ENCODE results near the gene FILIP1L. TPM values are rescaled to one million over a fixed set of nuclear protein-coding genes. Genes with fewer than 3 reads are reported as not detected.

Gene FILIP1L
- total RNA-seq, 4 donors from 2014 or later = 26.7 to 46.3 (median 30.8) TPM

- Histone ChIP-seq H3K27me3 (no peaks in the 10 kb centered on the region), H3K4me3 (no peak overlapping the region), H3K36me3 (no peaks in the 10 kb centered on the region), H3K4me1 (peaks cover 0 to 8% (median 0%) of the 10 kb centered on the region in 4 donors), H3K9me3 (no peaks in the 10 kb centered on the region), H3K27ac (no peak overlapping the region)
- 96% methylated on average over 1 of the region's 1 CpG for WGBS, 2 donors
- DNase-seq (ENCODE audit: low spot score in 2 of 2) = no peak
- TF ChIP-seq EP300 (IDR thresholded peaks at IDR 0.05) (no peak), CTCF (IDR thresholded peaks at IDR 0.05) (no peak), POLR2A (IDR thresholded peaks at IDR 0.05) (no peak)
Measured at GRCh38 chr3:99970198-99970597, 144.1 kb downstream of the FILIP1L start.

- Histone ChIP-seq H3K9me3 (no peaks in the 10 kb centered on the region), H3K4me3 (no peak overlapping the region), H3K27me3 (no peaks in the 10 kb centered on the region), H3K27ac (no peak overlapping the region), H3K36me3 (no peaks in the 10 kb centered on the region), H3K4me1 (peaks cover 0 to 8% (median 0%) of the 10 kb centered on the region in 4 donors)
- DNase-seq (ENCODE audit: low spot score in 2 of 2) = no peak
- 77 to 81% methylated on average over 3 of the region's 3 CpGs for whole genome bisulfite sequencing, 2 donors
- no peak for TF ChIP-seq CTCF (IDR thresholded peaks at IDR 0.05)
- TF ChIP-seq EP300 (IDR thresholded peaks at IDR 0.05) = peak in 1 of 2 donors; percentile 77
- no peak for TF ChIP-seq POLR2A (IDR thresholded peaks at IDR 0.05)
Measured at GRCh38 chr3:99969136-99969535, 145.2 kb downstream of the FILIP1L start.

GRCh38 chr3:99967796-99968195 lies 146.5 kb downstream of the FILIP1L start:
- 91 to 99% methylated on average over 2 of the region's 2 CpGs for WGBS, 2 donors
- no peak overlapping the region for H3K4me3 ChIP-seq
- H3K27ac ChIP-seq = no peak overlapping the region
- H3K4me1 ChIP-seq = peaks cover 0 to 8% (median 0%) of the 10 kb centered on the region in 4 donors
- no peaks in the 10 kb centered on the region for H3K9me3 ChIP-seq
- no peak for DNase-seq (ENCODE audit: low spot score in 2 of 2)
- no peaks in the 10 kb centered on the region for H3K27me3 ChIP-seq
- no peaks in the 10 kb centered on the region for H3K36me3 ChIP-seq
- TF ChIP-seq POLR2A (IDR thresholded peaks at IDR 0.05) = no peak
- no peak for TF ChIP-seq EP300 (IDR thresholded peaks at IDR 0.05)
- no peak for TF ChIP-seq CTCF (IDR thresholded peaks at IDR 0.05)

- H3K36me3 ChIP-seq = no peaks in the 10 kb centered on the region
- 73 to 84% methylated on average over 7 of the region's 7 CpGs for WGBS, 2 donors
- peaks cover 0 to 8% (median 2%) of the 10 kb centered on the region in 4 donors for H3K4me1 ChIP-seq
- no peak overlapping the region for H3K27ac ChIP-seq
- no peaks in the 10 kb centered on the region for H3K27me3 ChIP-seq
- peak in 1 of 2 donors; percentile 26 for DNase-seq (ENCODE audit: low spot score in 2 of 2)
- H3K9me3 ChIP-seq = no peaks in the 10 kb centered on the region
- H3K4me3 ChIP-seq = no peak overlapping the region
- peak in 1 of 2 donors; percentile 33 for TF ChIP-seq EP300 (IDR thresholded peaks at IDR 0.05)
- TF ChIP-seq CTCF (IDR thresholded peaks at IDR 0.05) = no peak
- no peak for TF ChIP-seq POLR2A (IDR thresholded peaks at IDR 0.05)
Measured at GRCh38 chr3:99966662-99967416, 147.5 kb downstream of the FILIP1L start.

- DNase-seq (ENCODE audit: low spot score in 2 of 2) = no peak
- no peaks in the 10 kb centered on the region for H3K36me3 ChIP-seq
- H3K27ac ChIP-seq = no peak overlapping the region
- peaks cover 0 to 9% (median 2%) of the 10 kb centered on the region in 4 donors for H3K4me1 ChIP-seq
- H3K9me3 ChIP-seq = no peaks in the 10 kb centered on the region
- H3K27me3 ChIP-seq = no peaks in the 10 kb centered on the region
- WGBS, 2 donors = 87 to 100% methylated on average over 3 of the region's 3 CpGs
- TF ChIP-seq POLR2A (IDR thresholded peaks at IDR 0.05) = no peak
- no peak for TF ChIP-seq CTCF (IDR thresholded peaks at IDR 0.05)
- TF ChIP-seq EP300 (IDR thresholded peaks at IDR 0.05) = no peak
- H3K4me3 ChIP-seq = no peak overlapping the region
Measured at GRCh38 chr3:99965681-99966408, 148.5 kb downstream of the FILIP1L start.
